H9 (cell line): ENCODE results near the gene AMDHD2. TPM values are rescaled to one million over a fixed set of nuclear protein-coding genes. Genes with fewer than 3 reads are reported as not detected.
A peak's percentile ranks its signal among the peaks of the same experiment; 100 is the strongest.

ENCODE experiments used
- DNase-seq: peaks from one replicate; pipeline ENCODE4 v3.0.0-alpha.2; 2017
- H2AFZ ChIP-seq: one replicate; pipeline ENCODE4 v1.6.1; 2013; ENCODE audit warnings: mild to moderate bottlenecking, low read length, control low read depth, moderate library complexity
- H2AK5ac ChIP-seq: 2 replicates; pipeline ENCODE4 v1.6.1; 2013; ENCODE audit warnings: low read length, control low read depth, mixed read lengths; ENCODE audit not compliant: insufficient read length
- H2BK120ac ChIP-seq: one replicate; pipeline ENCODE4 v1.6.1; 2013; ENCODE audit warnings: low read depth, mild to moderate bottlenecking, low read length, control low read depth, inconsistent platforms; ENCODE audit not compliant: poor library complexity, severe bottlenecking
- H2BK12ac ChIP-seq: 2 replicates; pipeline ENCODE4 v1.6.1; 2013; ENCODE audit warnings: low read length, control low read depth, mixed read lengths, low read depth; ENCODE audit not compliant: insufficient read length
- H2BK15ac ChIP-seq: 2 replicates; pipeline ENCODE4 v1.6.1; 2013; ENCODE audit warnings: low read depth, low read length, control low read depth
- H2BK20ac ChIP-seq: one replicate; pipeline ENCODE4 v1.6.1; 2013; ENCODE audit warnings: low read depth, mild to moderate bottlenecking, low read length, control low read depth, inconsistent platforms; ENCODE audit not compliant: poor library complexity, severe bottlenecking
- H2BK5ac ChIP-seq: 2 replicates; pipeline ENCODE4 v1.6.1; 2013; ENCODE audit warnings: low read length, control low read depth, mixed read lengths; ENCODE audit not compliant: insufficient read length
- H3K14ac ChIP-seq: 2 replicates; pipeline ENCODE4 v1.6.1; 2013; ENCODE audit warnings: low read length, control low read depth; ENCODE audit not compliant: insufficient read depth
- H3K18ac ChIP-seq: 2 replicates; pipeline ENCODE4 v1.6.1; 2013; ENCODE audit warnings: low read depth, mild to moderate bottlenecking, mixed read lengths, low read length, control low read depth; ENCODE audit not compliant: insufficient read length
- H3K23ac ChIP-seq: 2 replicates; pipeline ENCODE4 v1.6.1; 2013; ENCODE audit warnings: low read length, control low read depth, mixed read lengths, low read depth; ENCODE audit not compliant: insufficient read length
- H3K23me2 ChIP-seq: 2 replicates; pipeline ENCODE4 v1.6.1; 2013; ENCODE audit warnings: low read depth, mild to moderate bottlenecking, mixed read lengths, low read length, control low read depth; ENCODE audit not compliant: insufficient read length, poor library complexity, severe bottlenecking
- H3K27ac ChIP-seq: 2 replicates; pipeline ENCODE4 v1.5.1; 2013; ENCODE audit warnings: low read length, control low read depth, mixed read lengths, low read depth; ENCODE audit not compliant: insufficient read length
- H3K27me3 ChIP-seq: 2 replicates; pipeline ENCODE4 v1.6.1; 2013; ENCODE audit warnings: low read length, control low read depth, inconsistent platforms; ENCODE audit not compliant: insufficient read depth
- H3K4ac ChIP-seq: 2 replicates; pipeline ENCODE4 v1.6.1; 2013; ENCODE audit warnings: low read depth, mild to moderate bottlenecking, control low read depth, inconsistent platforms, low read length, moderate library complexity
- H3K4me1 ChIP-seq: 2 replicates; pipeline ENCODE4 v1.6.1; 2013; ENCODE audit warnings: low read length, control low read depth, inconsistent platforms; ENCODE audit not compliant: insufficient read depth
- H3K4me2 ChIP-seq: 2 replicates; pipeline ENCODE4 v1.6.1; 2013; ENCODE audit warnings: low read length, control low read depth, mixed read lengths; ENCODE audit not compliant: insufficient read length, insufficient read depth
- H3K56ac ChIP-seq: 2 replicates; pipeline ENCODE4 v1.6.1; 2013; ENCODE audit warnings: low read depth, mild to moderate bottlenecking, mixed read lengths, low read length, control low read depth; ENCODE audit not compliant: insufficient read length
- H3K79me1 ChIP-seq: 2 replicates; pipeline ENCODE4 v1.6.1; 2013; ENCODE audit warnings: low read depth, mild to moderate bottlenecking, moderate library complexity, low read length, control low read depth, inconsistent platforms; ENCODE audit not compliant: insufficient read depth, poor library complexity, severe bottlenecking
- H3K79me2 ChIP-seq: 2 replicates; pipeline ENCODE4 v1.6.1; 2013; ENCODE audit warnings: low read length, control low read depth, inconsistent platforms; ENCODE audit not compliant: insufficient read depth
- H3K9ac ChIP-seq: 2 replicates; pipeline ENCODE4 v1.6.1; 2013; ENCODE audit warnings: low read length, control low read depth, mixed read lengths; ENCODE audit not compliant: insufficient read length; ENCODE audit errors: extremely low read depth
- H3K9me3 ChIP-seq: one replicate; pipeline ENCODE4 v1.6.1; 2013; ENCODE audit warnings: low read depth, low read length, inconsistent platforms; ENCODE audit not compliant: control insufficient read depth
- H3T11ph ChIP-seq: one replicate; pipeline ENCODE4 v1.6.1; 2013; ENCODE audit warnings: mild to moderate bottlenecking, low read length, control low read depth, inconsistent platforms
- H4K20me1 ChIP-seq: one replicate; pipeline ENCODE4 v1.6.1; 2013; ENCODE audit not compliant: control insufficient read depth, insufficient read length, insufficient read depth
- H4K5ac ChIP-seq: 2 replicates; pipeline ENCODE4 v1.6.1; 2013; ENCODE audit warnings: low read depth, mild to moderate bottlenecking, mixed read lengths, low read length, control low read depth; ENCODE audit not compliant: insufficient read length
- H4K8ac ChIP-seq: replicated peaks from 2 replicates; pipeline ENCODE4 v1.6.1; 2013; ENCODE audit warnings: low read length, control low read depth, mixed read lengths, low read depth; ENCODE audit not compliant: insufficient read length
- H4K91ac ChIP-seq: 2 replicates; pipeline ENCODE4 v1.6.1; 2013; ENCODE audit warnings: low read depth, mild to moderate bottlenecking, moderate library complexity, mixed read lengths, low read length, control low read depth; ENCODE audit not compliant: insufficient read length
- H3K27ac Mint-ChIP-seq, 3 experiments: 2 replicates in 2 of 3; 3 replicates in 1 of 3; pipeline ENCODE4 v1.8.0; 2020 to 2021; ENCODE audit warnings: mixed read lengths in 3 of 3, mild to moderate bottlenecking in 1 of 3, moderate library complexity in 1 of 3
- H3K27me3 Mint-ChIP-seq: 2 replicates; pipeline ENCODE4 v1.8.0; 2021; ENCODE audit warnings: low read depth, mild to moderate bottlenecking, moderate library complexity, mixed read lengths
- H3K36me3 Mint-ChIP-seq, 3 experiments: 2 replicates in 2 of 3; 3 replicates in 1 of 3; pipeline ENCODE4 v1.8.0; 2020 to 2021; ENCODE audit warnings: low read depth in 3 of 3, mixed read lengths in 3 of 3; ENCODE audit not compliant: insufficient read depth in 1 of 3
- H3K4me1 Mint-ChIP-seq, 2 experiments: 2 replicates each; pipeline ENCODE4 v1.8.0; 2020; ENCODE audit warnings: mixed read lengths in 2 of 2
- H3K4me3 Mint-ChIP-seq, 2 experiments: 2 replicates in 1 of 2; 3 replicates in 1 of 2; pipeline ENCODE4 v1.8.0; 2020 to 2021; ENCODE audit warnings: mild to moderate bottlenecking in 2 of 2, mixed read lengths in 2 of 2, moderate library complexity in 1 of 2
- H3K9me3 Mint-ChIP-seq, 2 experiments: 2 replicates in 1 of 2; 3 replicates in 1 of 2; pipeline ENCODE4 v1.8.0; 2020; ENCODE audit warnings: mild to moderate bottlenecking in 2 of 2, mixed read lengths in 2 of 2, moderate library complexity in 1 of 2
- WGBS: extraction: QIAGEN DNeasy Blood & Tissue Kit; methylation state at CpG from one replicate; pipeline ENCODE4 v1.1.7; 2013; ENCODE audit warnings: missing lambda C conversion rate, low lambda C conversion rate, mixed read lengths; ENCODE audit not compliant: insufficient read length; ENCODE audit errors: extremely low coverage; 5-methylcytosine and 5-hydroxymethylcytosine counted together
- total RNA-seq: library from RNA; stranded (reverse); gene quantifications from 2 replicates; pipeline ENCODE4 v1.2.1, GENCODE V29; 2021
- TF ChIP-seq, protein P1 (sequence below): fragments of 200-600 bp; sonication (generic); conservative IDR thresholded peaks from 3 replicates; pipeline ENCODE4 v1.8.0; 2021; ENCODE audit warnings: antibody characterized with exemption, mild to moderate bottlenecking

AMDHD2 gene
- total RNA-seq, 1 experiment from 2014 or later = 61.5 TPM

DNA sequence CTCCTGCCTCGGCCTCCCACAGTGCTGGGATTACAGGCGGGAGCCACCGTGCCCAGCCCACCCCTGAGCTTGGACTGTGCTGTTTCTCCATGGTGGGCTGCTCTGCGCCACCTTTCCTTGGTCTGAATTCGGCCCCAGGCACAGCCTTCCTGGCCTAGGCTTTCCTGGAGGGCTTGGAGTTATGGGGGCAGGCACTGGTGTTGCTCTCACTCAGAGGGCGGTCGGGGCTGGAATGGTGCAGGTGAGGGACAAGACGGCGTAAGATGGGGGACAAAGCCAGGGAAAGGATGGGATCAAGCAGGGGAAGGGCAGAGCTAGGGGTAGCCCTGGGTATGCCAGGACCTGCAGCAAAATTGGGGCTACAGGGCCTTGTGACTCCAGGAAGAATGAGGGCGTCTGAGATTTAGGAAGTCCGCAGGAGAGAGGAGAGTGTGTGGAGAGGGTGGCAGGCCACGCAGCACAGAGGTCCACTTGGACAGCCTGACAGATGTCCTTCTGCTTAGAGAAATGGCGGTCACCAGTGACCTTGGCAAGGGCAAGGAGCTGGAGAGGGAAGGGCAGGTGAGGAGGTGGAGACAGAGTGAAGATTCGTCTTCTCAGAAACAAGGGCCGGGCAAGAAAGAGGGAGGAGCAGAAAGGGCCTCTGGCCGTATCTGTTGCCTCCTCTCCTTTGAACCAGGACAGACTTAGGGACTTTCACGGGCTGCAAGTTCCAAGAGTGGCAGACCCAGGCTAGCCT is 8.0 kb upstream of the AMDHD2 start:
- Mint-ChIP-seq H3K27me3 (peaks cover 5% of the 10 kb centered on the region), H3K4me3 (peak overlapping the region; percentile 68 to 86; a peak in 4 of 5 replicates), H3K36me3 (peaks cover 2 to 8% (median 8%) of the 10 kb centered on the region in 3 experiments; a peak in 6 of 7 replicates), H3K4me1 (peaks cover 42 to 55% of the 10 kb centered on the region in 2 experiments), H3K9me3 (no peaks in the 10 kb centered on the region; a peak in 1 of 5 replicates), H3K27ac (peak overlapping the region; percentile 26 to 97 (median 28); a peak in 5 of 7 replicates)
- H3K14ac ChIP-seq = no peak overlapping the region; the same call in 1 of the 2 replicates
- H3K27me3 ChIP-seq = no peaks in the 10 kb centered on the region
- H3K23ac ChIP-seq = no peak overlapping the region
- H2BK15ac ChIP-seq = no peak overlapping the region
- H4K91ac ChIP-seq = no peak overlapping the region
- no peaks in the 10 kb centered on the region for H4K20me1 ChIP-seq
- no CpG with 5 or more reads among the region's 17 CpGs for WGBS
- H3K18ac ChIP-seq = no peak overlapping the region
- no peak overlapping the region for H4K5ac ChIP-seq
- H3K79me2 ChIP-seq = peaks cover 27% of the 10 kb centered on the region; the same call in 1 of the 2 replicates
- no peak overlapping the region for H2BK12ac ChIP-seq
- H3T11ph ChIP-seq = no peak overlapping the region
- no peak for DNase-seq
- no peaks in the 10 kb centered on the region for H3K9me3 ChIP-seq
- H4K8ac ChIP-seq = no peak overlapping the region
- peak overlapping the region; percentile 74 for H3K4me2 ChIP-seq
- H3K4me1 ChIP-seq = peaks cover 3% of the 10 kb centered on the region; the same call in 1 of the 2 replicates
- H2AFZ ChIP-seq = no peak overlapping the region
- peaks cover 4% of the 10 kb centered on the region for H3K79me1 ChIP-seq
- H3K56ac ChIP-seq = no peak overlapping the region
- H2BK120ac ChIP-seq = no peak overlapping the region
- no peak overlapping the region for H2BK20ac ChIP-seq
- H2BK5ac ChIP-seq = no peak overlapping the region
- no peak overlapping the region for H2AK5ac ChIP-seq
- peak overlapping the region; percentile 23; the same call in 1 of the 2 replicates for H3K4ac ChIP-seq
- no peak overlapping the region for H3K27ac ChIP-seq
- no peak overlapping the region for H3K9ac ChIP-seq
- TF ChIP-seq, protein P1, sequence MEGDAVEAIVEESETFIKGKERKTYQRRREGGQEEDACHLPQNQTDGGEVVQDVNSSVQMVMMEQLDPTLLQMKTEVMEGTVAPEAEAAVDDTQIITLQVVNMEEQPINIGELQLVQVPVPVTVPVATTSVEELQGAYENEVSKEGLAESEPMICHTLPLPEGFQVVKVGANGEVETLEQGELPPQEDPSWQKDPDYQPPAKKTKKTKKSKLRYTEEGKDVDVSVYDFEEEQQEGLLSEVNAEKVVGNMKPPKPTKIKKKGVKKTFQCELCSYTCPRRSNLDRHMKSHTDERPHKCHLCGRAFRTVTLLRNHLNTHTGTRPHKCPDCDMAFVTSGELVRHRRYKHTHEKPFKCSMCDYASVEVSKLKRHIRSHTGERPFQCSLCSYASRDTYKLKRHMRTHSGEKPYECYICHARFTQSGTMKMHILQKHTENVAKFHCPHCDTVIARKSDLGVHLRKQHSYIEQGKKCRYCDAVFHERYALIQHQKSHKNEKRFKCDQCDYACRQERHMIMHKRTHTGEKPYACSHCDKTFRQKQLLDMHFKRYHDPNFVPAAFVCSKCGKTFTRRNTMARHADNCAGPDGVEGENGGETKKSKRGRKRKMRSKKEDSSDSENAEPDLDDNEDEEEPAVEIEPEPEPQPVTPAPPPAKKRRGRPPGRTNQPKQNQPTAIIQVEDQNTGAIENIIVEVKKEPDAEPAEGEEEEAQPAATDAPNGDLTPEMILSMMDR = no peak
- peaks cover 14% of the 10 kb centered on the region for H3K23me2 ChIP-seq
